Brain microvascular endothelial cell (primary cell): ENCODE results near the gene RPL13.

Experiments
- DNase-seq: peaks from one replicate; pipeline ENCODE4 v3.0.0-alpha.2; 2020
- H3K27ac ChIP-seq: fragments of 250-450 bp; sonication (Bioruptor Pico); 2 replicates; pipeline ENCODE4 v1.5.1; 2020; ENCODE audit warnings: mild to moderate bottlenecking, moderate library complexity
- H3K27me3 ChIP-seq: fragments of 250-450 bp; sonication (Bioruptor Pico); replicated peaks from 2 replicates; pipeline ENCODE4 v1.5.1; 2020; ENCODE audit warnings: mild to moderate bottlenecking
- H3K36me3 ChIP-seq: fragments of 250-450 bp; sonication (Bioruptor Pico); replicated peaks from 2 replicates; pipeline ENCODE4 v1.5.1; 2020; ENCODE audit warnings: mild to moderate bottlenecking
- H3K4me3 ChIP-seq: 2 replicates; pipeline ENCODE4 v1.5.1; 2011; ENCODE audit warnings: low read depth, mild to moderate bottlenecking, control low read depth, low read length, moderate library complexity
- in situ Hi-C: cut with HindIII; loops from 2 replicates; pipeline ENCODE4 v1.10.0; 2017; ENCODE audit warnings: low sequenced_read_pairs, low pct_ligation_motif_present
- TF ChIP-seq, protein P1 (sequence below): IDR thresholded peaks from 2 replicates; pipeline ENCODE4 v1.5.1; 2011; ENCODE audit warnings: low read depth, mild to moderate bottlenecking, moderate library complexity, low read length, control low read depth, inconsistent platforms; ENCODE audit errors: missing control alignments

Gene RPL13

GRCh38 chr16:89606006-89606405 lies 45.5 kb downstream of the RPL13 start:
- Histone ChIP-seq H3K27ac (no peak overlapping the region), H3K36me3 (no peaks in the 10 kb centered on the region), H3K27me3 (no peaks in the 10 kb centered on the region), H3K4me3 (no peak overlapping the region)
- DNase-seq = no peak
- TF ChIP-seq, protein P1, sequence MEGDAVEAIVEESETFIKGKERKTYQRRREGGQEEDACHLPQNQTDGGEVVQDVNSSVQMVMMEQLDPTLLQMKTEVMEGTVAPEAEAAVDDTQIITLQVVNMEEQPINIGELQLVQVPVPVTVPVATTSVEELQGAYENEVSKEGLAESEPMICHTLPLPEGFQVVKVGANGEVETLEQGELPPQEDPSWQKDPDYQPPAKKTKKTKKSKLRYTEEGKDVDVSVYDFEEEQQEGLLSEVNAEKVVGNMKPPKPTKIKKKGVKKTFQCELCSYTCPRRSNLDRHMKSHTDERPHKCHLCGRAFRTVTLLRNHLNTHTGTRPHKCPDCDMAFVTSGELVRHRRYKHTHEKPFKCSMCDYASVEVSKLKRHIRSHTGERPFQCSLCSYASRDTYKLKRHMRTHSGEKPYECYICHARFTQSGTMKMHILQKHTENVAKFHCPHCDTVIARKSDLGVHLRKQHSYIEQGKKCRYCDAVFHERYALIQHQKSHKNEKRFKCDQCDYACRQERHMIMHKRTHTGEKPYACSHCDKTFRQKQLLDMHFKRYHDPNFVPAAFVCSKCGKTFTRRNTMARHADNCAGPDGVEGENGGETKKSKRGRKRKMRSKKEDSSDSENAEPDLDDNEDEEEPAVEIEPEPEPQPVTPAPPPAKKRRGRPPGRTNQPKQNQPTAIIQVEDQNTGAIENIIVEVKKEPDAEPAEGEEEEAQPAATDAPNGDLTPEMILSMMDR = no peak
- in situ Hi-C loops = no loop called here

GRCh38 chr16:89607453-89607852 lies 47.0 kb downstream of the RPL13 start:
- DNase-seq = no peak
- TF ChIP-seq, protein P1 = no peak
- no peak overlapping the region for H3K4me3 ChIP-seq
- H3K36me3 ChIP-seq = no peaks in the 10 kb centered on the region
- H3K27ac ChIP-seq = no peak overlapping the region
- no peaks in the 10 kb centered on the region for H3K27me3 ChIP-seq
- in situ Hi-C loops = no loop called here

- TF ChIP-seq, protein P1 = no peak
- in situ Hi-C loops = no loop called here
- Histone ChIP-seq H3K4me3 (no peak overlapping the region), H3K27me3 (no peaks in the 10 kb centered on the region), H3K36me3 (no peaks in the 10 kb centered on the region), H3K27ac (no peak overlapping the region)
- no peak for DNase-seq
These were observed 47.7 kb downstream of the RPL13 start for GRCh38 chr16:89607937-89608740.

DNA sequence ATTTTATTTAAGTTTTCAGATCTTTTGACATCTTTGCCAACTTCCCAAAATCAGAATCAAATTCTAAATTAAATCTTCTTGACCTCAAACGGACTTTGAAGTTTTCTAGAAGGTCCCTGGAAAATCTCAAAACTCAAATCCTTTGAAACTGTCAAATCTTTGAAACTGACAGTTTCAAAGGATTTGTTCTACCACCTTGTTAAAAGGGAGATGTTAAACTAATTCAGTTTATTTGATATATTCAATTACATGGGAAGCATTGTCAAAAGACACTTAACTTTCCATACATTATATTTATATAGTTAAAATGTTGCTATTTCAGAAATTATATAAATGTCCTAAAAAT lies 49.6 kb downstream of the RPL13 start:
- Histone ChIP-seq H3K27me3 (no peaks in the 10 kb centered on the region), H3K27ac (no peak overlapping the region), H3K36me3 (no peaks in the 10 kb centered on the region), H3K4me3 (no peak overlapping the region)
- TF ChIP-seq, protein P1 = no peak
- in situ Hi-C loops = no loop called here
- DNase-seq = no peak

DNA sequence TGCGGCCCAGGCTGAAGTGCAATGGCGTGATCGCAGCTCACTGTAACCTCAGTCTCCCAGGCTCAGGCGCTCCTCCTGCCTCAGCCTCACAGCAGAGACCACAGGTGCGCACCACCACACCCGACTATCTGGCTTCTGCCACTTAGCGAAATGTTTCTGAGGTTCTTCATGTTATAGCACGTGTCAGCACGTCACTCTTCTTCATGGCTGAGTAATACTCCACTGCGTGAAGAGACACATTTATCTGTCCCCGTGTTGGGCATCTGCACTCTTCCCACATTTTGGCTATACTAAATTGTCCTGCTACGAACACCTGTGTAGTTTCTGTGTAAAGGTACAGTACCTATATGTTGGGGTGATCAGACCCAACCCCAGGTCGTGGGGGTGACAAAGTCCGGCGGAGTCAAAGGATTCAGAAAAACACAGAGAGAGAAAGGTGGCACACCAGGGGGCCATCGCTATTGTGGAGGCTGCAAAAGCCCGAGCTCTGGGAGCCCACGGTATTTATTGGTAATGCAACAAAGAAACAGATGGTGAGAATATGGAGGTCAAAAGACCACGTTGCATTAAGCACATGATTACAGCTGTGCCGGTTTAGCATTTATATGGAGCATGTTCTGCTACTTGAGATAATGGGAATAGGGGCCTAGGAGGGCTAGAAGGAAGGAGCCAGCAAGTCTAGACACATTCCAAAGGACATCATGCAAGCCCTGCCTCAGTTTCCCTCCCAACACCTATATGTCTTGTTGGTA lies 52.1 kb downstream of the RPL13 start:
- Histone ChIP-seq H3K27ac (no peak overlapping the region), H3K4me3 (no peak overlapping the region), H3K36me3 (no peaks in the 10 kb centered on the region), H3K27me3 (no peaks in the 10 kb centered on the region)
- in situ Hi-C loops = no loop called here
- no peak for DNase-seq
- TF ChIP-seq, protein P1 = no peak
